K562 (cell line): ENCODE measurements around the gene GDAP1L1. TPM values are rescaled to one million over a fixed set of nuclear protein-coding genes. Genes with fewer than 3 reads are reported as not detected.

Experiments used
- ATAC-seq: fragments of 200-7000 bp; cut with Tn5 transposase; 3 replicates; pipeline ENCODE4 v1.9.1; 2020; ENCODE audit warnings: moderate library complexity
- BruUV-seq: library from RNA; stranded (reverse); fragments of 400-500 nt; replicated peaks from 2 replicates; lab custom pipeline; 2021; lab: Mats Ljungman, UMichigan
- CTCF ChIA-PET: fragments of 300-600 bp; formaldehyde crosslinking; extraction: SDS; loops from one replicate; lab custom pipeline; 2021; ENCODE audit warnings: low intra/inter-chr PET ratio; lab: Yijun Ruan, JAX
- POLR2A ChIA-PET: fragments of 300-600, 350-650 bp; sonication (Branson Sonifier 250); formaldehyde crosslinking; extraction: SDS; loops from one replicate; lab custom pipeline; 2021; ENCODE audit warnings: antibody characterized with exemption, inconsistent platforms; lab: Yijun Ruan, JAX
- DNase-seq, 4 experiments: peaks; one replicate each; pipeline versions ENCODE4 v3.0.0 to v3.0.0-alpha.2; 2011 to 2018; ENCODE audit warnings: low spot score in 3 of 4, mixed read lengths in 3 of 4; ENCODE audit errors: extremely low read depth in 1 of 4
- FAIRE-seq: peaks from 2 replicates; lab custom pipeline; 2011; peaks lifted over from hg19 to GRCh38; lab: Jason Lieb, UNC
- H2AFZ ChIP-seq: 2 replicates; pipeline ENCODE4 v1.6.0; 2011; ENCODE audit warnings: low read depth, low read length, control low read depth, inconsistent platforms
- H3K27ac ChIP-seq: fragments of 200-600 bp; 3 replicates; pipeline ENCODE4 v1.8.0; 2011; ENCODE audit warnings: low read depth, mild to moderate bottlenecking, control low read depth, inconsistent platforms, low read length, moderate library complexity, mixed read lengths; ENCODE audit errors: extremely low read depth
- H3K27me3 ChIP-seq, 2 experiments: fragments of 300-600 bp in 1 of 2; 2 replicates in 1 of 2; 3 replicates in 1 of 2; pipeline versions ENCODE4 v1.6.0 to v1.8.0; 2011; ENCODE audit warnings: inconsistent platforms in 2 of 2, low read length in 2 of 2, mild to moderate bottlenecking in 1 of 2, mixed read lengths in 1 of 2, moderate library complexity in 1 of 2; ENCODE audit not compliant: control insufficient read depth in 2 of 2, insufficient read depth in 2 of 2
- H3K36me3 ChIP-seq: fragments of 300-600 bp; 3 replicates; pipeline ENCODE4 v1.8.0; 2011; ENCODE audit warnings: mild to moderate bottlenecking, low read length, inconsistent platforms; ENCODE audit not compliant: control insufficient read depth, insufficient read depth
- H3K4me1 ChIP-seq, 2 experiments: fragments of 200-600 bp in 1 of 2; replicated peaks in 1 of 2; 2 replicates in 1 of 2; 3 replicates in 1 of 2; pipeline versions ENCODE4 v1.5.1 to v1.8.0; 2011; ENCODE audit warnings: inconsistent platforms in 2 of 2, low read length in 2 of 2, mild to moderate bottlenecking in 1 of 2, mixed read lengths in 1 of 2, moderate library complexity in 1 of 2; ENCODE audit not compliant: control insufficient read depth in 2 of 2, insufficient read depth in 2 of 2
- H3K4me2 ChIP-seq: 2 replicates; pipeline ENCODE4 v1.6.1; 2011; ENCODE audit warnings: low read length, control low read depth, inconsistent platforms, mixed read lengths; ENCODE audit not compliant: insufficient read depth
- H3K4me3 ChIP-seq: fragments of 200-600 bp; sonication (generic), shearing (Covaris generic); 2 replicates; pipeline ENCODE4 v1.5.1; 2016; ENCODE audit warnings: control low read depth, inconsistent platforms
- H3K79me2 ChIP-seq: fragments of 200-600 bp; 3 replicates; pipeline ENCODE4 v1.8.0; 2011; ENCODE audit warnings: low read length, inconsistent platforms; ENCODE audit not compliant: control insufficient read depth, insufficient read depth
- H3K9ac ChIP-seq, 2 experiments: 2 replicates each; pipeline versions ENCODE4 v1.6.0 to v1.6.1; 2011; ENCODE audit warnings: low read depth in 2 of 2, low read length in 2 of 2, control low read depth in 1 of 2, inconsistent platforms in 1 of 2, mild to moderate bottlenecking in 1 of 2, mixed read lengths in 1 of 2; ENCODE audit not compliant: insufficient read depth in 1 of 2
- H3K9me1 ChIP-seq: one replicate; pipeline ENCODE4 v1.6.0; 2011; ENCODE audit warnings: inconsistent platforms, mild to moderate bottlenecking, low read length, moderate library complexity; ENCODE audit not compliant: control insufficient read depth, insufficient read depth
- H3K9me3 ChIP-seq: replicated peaks from 2 replicates; pipeline ENCODE4 v1.5.1; 2011; ENCODE audit warnings: low read depth, low read length, inconsistent platforms; ENCODE audit not compliant: control insufficient read depth, insufficient read depth
- H4K20me1 ChIP-seq: replicated peaks from 2 replicates; pipeline ENCODE4 v1.6.1; 2011; ENCODE audit warnings: low read length, inconsistent platforms, mixed read lengths; ENCODE audit not compliant: control insufficient read depth, insufficient read depth
- CBX5 ChIP-seq: IDR thresholded peaks from 2 replicates; pipeline ENCODE4 v1.6.1; 2014; ENCODE audit warnings: low read depth, borderline replicate concordance
- CTCF ChIP-seq, 3 experiments: IDR thresholded peaks in 2 of 3; conservative IDR thresholded peaks in 1 of 3; 2 replicates each; pipeline ENCODE4 v1.5.1; 2011 to 2012; ENCODE audit warnings: low read length in 3 of 3, mild to moderate bottlenecking in 3 of 3, control low read depth in 2 of 3, improper control_type of control experiment in 1 of 3, inconsistent platforms in 1 of 3, low read depth in 1 of 3, mixed read lengths in 1 of 3, moderate library complexity in 1 of 3; ENCODE audit not compliant: insufficient read depth in 2 of 3
- JUN ChIP-seq, 2 experiments: sonication (generic) in 1 of 2; formaldehyde crosslinking in 1 of 2; IDR thresholded peaks; 2 replicates each; pipeline versions ENCODE4 v1.6.1 to v1.8.0; 2012 to 2022; ENCODE audit warnings: borderline replicate concordance in 2 of 2, mild to moderate bottlenecking in 2 of 2, improper control_type of control experiment in 1 of 2, low read depth in 1 of 2, low read length in 1 of 2, missing genetic modification reagents in 1 of 2
- JUNB ChIP-seq: fragments of 450-650 bp; formaldehyde crosslinking; conservative IDR thresholded peaks from 2 replicates; pipeline ENCODE4 v1.4.0; 2020; ENCODE audit warnings: mild to moderate bottlenecking
- MCM2 ChIP-seq: fragments of 450-650 bp; IDR thresholded peaks from 2 replicates; pipeline ENCODE4 v1.6.1; 2017; ENCODE audit warnings: low read depth, mild to moderate bottlenecking
- NEUROD1 ChIP-seq: fragments of 150-350 bp; IDR thresholded peaks from 2 replicates; pipeline ENCODE4 v1.6.1; 2014; ENCODE audit warnings: borderline replicate concordance, low read length, low read depth; ENCODE audit not compliant: partially characterized antibody
- PCBP1 ChIP-seq: fragments of 200-400 bp; formaldehyde crosslinking; IDR thresholded peaks from 2 replicates; pipeline ENCODE4 v1.6.1; 2018; ENCODE audit warnings: mild to moderate bottlenecking, low read depth, low read length; ENCODE audit not compliant: poor library complexity, severe bottlenecking
- PKNOX1 ChIP-seq: fragments of 450-650 bp; IDR thresholded peaks from 2 replicates; pipeline ENCODE4 v1.6.1; 2016
- POLR2AphosphoS5 ChIP-seq: IDR thresholded peaks from 2 replicates; pipeline ENCODE4 v1.6.1; 2011; ENCODE audit warnings: mild to moderate bottlenecking, low read depth, low read length, moderate library complexity; ENCODE audit not compliant: control insufficient read depth, insufficient read depth
- PYGO2 ChIP-seq: fragments of 450-650 bp; IDR thresholded peaks from 2 replicates; pipeline ENCODE4 v1.6.1; 2016; ENCODE audit warnings: mild to moderate bottlenecking, missing genetic modification characterization, moderate library complexity, missing compliant biosample characterization
- ZBTB11 ChIP-seq, 3 experiments: fragments of 200-800 bp in 1 of 3; fragments of 250-450 bp in 1 of 3; fragments of 450-650 bp in 1 of 3; sonication (Bioruptor Pico) in 1 of 3; sonication (Bioruptor generic) in 1 of 3; formaldehyde crosslinking in 1 of 3; IDR thresholded peaks; 2 replicates each; pipeline versions ENCODE4 v1.6.1 to v1.8.0; 2016 to 2022; ENCODE audit warnings: mild to moderate bottlenecking in 2 of 3, missing genetic modification characterization in 2 of 3, missing compliant biosample characterization in 1 of 3, moderate library complexity in 1 of 3
- ZNF184 ChIP-seq: sonication (generic); formaldehyde crosslinking; IDR thresholded peaks from 2 replicates; pipeline ENCODE4 v1.5.0; 2020; ENCODE audit warnings: missing genetic modification reagents
- ZNF695 ChIP-seq: fragments of 450-650 bp; formaldehyde crosslinking; IDR thresholded peaks from 2 replicates; pipeline ENCODE4 v1.4.0; 2020; ENCODE audit warnings: mild to moderate bottlenecking, moderate library complexity
- WGBS: fragments of 100-300 bp; shearing (Covaris generic); methylation state at CpG from one replicate; pipeline ENCODE4 v1.1.6; 2016; ENCODE audit warnings: low coverage, mixed read lengths; ENCODE audit not compliant: insufficient coverage; ENCODE audit errors: missing lambda C conversion rate; 5-methylcytosine and 5-hydroxymethylcytosine counted together
- in situ Hi-C: fragments of 300-500 bp; cut with MboI; formaldehyde crosslinking; loops from 4 replicates; pipeline ENCODE4 v1.15.0; 2018; ENCODE audit warnings: inconsistent platforms, mixed read lengths
- intact Hi-C: fragments of 100-400 bp; cut with micrococcal nuclease; formaldehyde crosslinking; loops from 2 replicates; pipeline ENCODE4 v1.14.2; 2022
- polyA plus RNA-seq, 8 experiments: library from polyadenylated mRNA; depleted of rRNA in 4 of 8; stranded (reverse) in 5 of 8; unstranded in 3 of 8; fragments of >200 nt; fragmentation: Nextera tagmentation in 2 of 8; fragmentation: Illumina TruSeq in 1 of 8; extraction: Ambion mirVana in 2 of 8; extraction: Trizol in 1 of 8; gene quantifications; 2 replicates each; pipeline versions ENCODE4 v1.2.1 to v1.2.3, GENCODE V29; 2011 to 2014; ENCODE audit warnings: inconsistent platforms in 1 of 8, missing spikeins in 1 of 8
- total RNA-seq, 7 experiments: library from RNA; depleted of rRNA in 6 of 7; stranded (reverse); fragments of >200 nt in 6 of 7; fragmentation: Illumina TruSeq in 2 of 7; extraction: Trizol in 2 of 7; gene quantifications; 2 replicates each; pipeline versions ENCODE4 v1.2.1 to v1.2.3, GENCODE V29; 2011 to 2021; ENCODE audit warnings: low replicate concordance in 1 of 7

The GDAP1L1 gene
- total and polyA plus RNA-seq, 9 of the 15 experiments (the other 6 are each of a cell fraction or from before 2014, with no cell fraction given): 0.06 to 0.40 (median 0.19) TPM; not detected in 5

GRCh38 chr20:44204156-44204831, 42.8 kb upstream of the GDAP1L1 start (continued):
- TF ChIP-seq JUNB (CRISPR knock-in tag) (peak; percentile 44; the same call in 1 of the 2 replicates), ZNF695 (no peak), JUN (IDR thresholded peaks at IDR 0.05; ENCODE audit: borderline replicate concordance, low read depth, low read length) (peak; percentile 68), JUN (CRISPR knock-in tag; IDR thresholded peaks at IDR 0.05; ENCODE audit: borderline replicate concordance) (no peak), ZBTB11 (CRISPR knock-in tag; IDR thresholded peaks at IDR 0.05) (no peak)

- no peaks in the 10 kb centered on the region for H3K27me3 ChIP-seq
- no peak overlapping the region for H3K9ac ChIP-seq
- H3K9me3 ChIP-seq: no peaks in the 10 kb centered on the region
- H3K4me2 ChIP-seq: no peak overlapping the region
- no peak overlapping the region for H2AFZ ChIP-seq
- peak overlapping the region; percentile 75; the same call in 2 of the 3 replicates for H3K27ac ChIP-seq
- WGBS: 85% methylated on average over 10 of the region's 10 CpGs
- no peak for DNase-seq
- peaks cover 56% of the 10 kb centered on the region for H3K36me3 ChIP-seq
- no peak for TF ChIP-seq PYGO2 (tag)
- no peak for TF ChIP-seq MCM2
- TF ChIP-seq CTCF (IDR thresholded peaks at IDR 0.05 in 2 of 3, conservative IDR thresholded peaks at IDR 0.05 in 1 of 3; ENCODE audit: insufficient read depth in 2 of 3, low read depth in 1 of 3, low read length in 3 of 3): no peak
- TF ChIP-seq PKNOX1: no peak
- no peak for TF ChIP-seq POLR2AphosphoS5
- no peak for TF ChIP-seq PCBP1
- TF ChIP-seq CBX5: no peak
- TF ChIP-seq NEUROD1: no peak
- TF ChIP-seq ZNF184 (CRISPR knock-in tag): no peak
- TF ChIP-seq, all 486 proteins: peak for 0
- ATAC-seq: no peak
- intact Hi-C loops (no loop called here), in situ Hi-C loops (no loop called here)
- peaks cover 42% of the 10 kb centered on the region for H3K79me2 ChIP-seq
- 0 out of 2 replicates have a peak, but pooled peaks cover 4% of the 10 kb centered on the region for H4K20me1 ChIP-seq
- no peak for FAIRE-seq
- BruUV-seq: no TSS peak
- POLR2A ChIA-PET: interaction anchor here (0.7 kb wide), 1 partner anchor 14 kb away, joined by 4 read pairs; no protein-coding TSS in a partner anchor
- CTCF ChIA-PET: no interaction called here
- H3K4me1 ChIP-seq: peaks cover 13 to 23% of the 10 kb centered on the region in 2 experiments
- no peaks in the 10 kb centered on the region for H3K9me1 ChIP-seq
- no peak overlapping the region for H3K4me3 ChIP-seq
These were observed 42.3 kb upstream of the GDAP1L1 start for GRCh38 chr20:44204832-44205215.
